ENCODE results near the gene ZDHHC21. TPM values are rescaled to one million over a fixed set of nuclear protein-coding genes. Genes with fewer than 3 reads are reported as not detected.
A peak's percentile ranks its signal among the peaks of the same experiment; 100 is the strongest.

Gene ZDHHC21
- total and polyA plus RNA-seq, 2 of the 8 experiments (the other 6 are each of a cell fraction or from before 2014, with no cell fraction given) = 1.9 to 6.0 TPM

- H3K27me3 ChIP-seq (replicated peaks in 1 of 4; ENCODE audit: control insufficient read depth in 3 of 4, extremely low read depth in 1 of 4, insufficient read depth in 3 of 4, low read length in 3 of 4) = no peaks in the 10 kb centered on the region
- H3K23me2 ChIP-seq (ENCODE audit: low read depth, low read length) = peaks cover 2% of the 10 kb centered on the region; the same call in 1 of the 2 replicates
- no peaks in the 10 kb centered on the region for H3K79me1 ChIP-seq (ENCODE audit: low read depth, low read length)
- no peak overlapping the region for H3K18ac ChIP-seq (ENCODE audit: extremely low read depth, low read length)
- ChIA-PET CTCF (ENCODE audit: partially characterized antibody) (interaction anchor here (0.7 to 1.2 kb wide), 4 partner anchors 36 to 184 kb away, joined by 3 to 4 read pairs (median 3); no protein-coding TSS in a partner anchor), POLR2A (ENCODE audit: partially characterized antibody) (no interaction called here)
- no peak overlapping the region for H3K23ac ChIP-seq (ENCODE audit: insufficient read length)
- 85% methylated on average over 1 of the region's 1 CpG; no CpG with 5 or more reads in 1 of the 2 experiments for WGBS, 2 experiments (ENCODE audit: extremely low coverage in 1 of 2, insufficient coverage in 1 of 2, insufficient read length in 1 of 2, insufficient replicate concordance in 2 of 2, low coverage in 1 of 2, low lambda C conversion rate in 2 of 2, missing lambda C conversion rate in 1 of 2)
- no peak overlapping the region for H4K91ac ChIP-seq (replicated peaks; ENCODE audit: insufficient read length, low read length)
- no peak overlapping the region for H3K14ac ChIP-seq (ENCODE audit: insufficient read length)
- no peak overlapping the region for H3K56ac ChIP-seq (replicated peaks; ENCODE audit: insufficient read length, low read depth, low read length)
- H2BK5ac ChIP-seq (ENCODE audit: low read depth, low read length) = no peak overlapping the region
- peaks cover 3 to 8% of the 10 kb centered on the region in 2 experiments; a peak in 3 of 4 replicates for H3K9me3 ChIP-seq (ENCODE audit: insufficient read depth in 2 of 2, low read depth in 1 of 2, low read length in 1 of 2)
- peak overlapping the region in 1 of 4 experiments; percentile 34; a peak in 1 of 7 replicates for H3K9ac ChIP-seq (replicated peaks in 1 of 4; ENCODE audit: extremely low read depth in 1 of 4, low read depth in 3 of 4, low read length in 3 of 4)
- H3K4me2 ChIP-seq (ENCODE audit: insufficient read depth in 1 of 2, low read depth in 2 of 2, low read length in 2 of 2) = no peak overlapping the region
- FAIRE-seq = no peak
- H3K4me3 ChIP-seq (ENCODE audit: extremely low read depth in 1 of 4, insufficient read depth in 2 of 4, low read depth in 3 of 4, low read length in 4 of 4) = no peak overlapping the region
- no peak overlapping the region for H2BK15ac ChIP-seq (ENCODE audit: low read length)
- DNase-seq (ENCODE audit: low read depth in 1 of 2, low spot score in 2 of 2) = no peak
- H2AFZ ChIP-seq (ENCODE audit: low read length) = no peak overlapping the region
- no peaks in the 10 kb centered on the region; a peak in 1 of 7 replicates for H3K4me1 ChIP-seq (replicated peaks in 1 of 4; ENCODE audit: control insufficient read depth in 3 of 4, insufficient read depth in 4 of 4, low read length in 3 of 4)
- H2BK20ac ChIP-seq (ENCODE audit: low read length) = no peak overlapping the region
- no peak overlapping the region for H2BK120ac ChIP-seq (replicated peaks; ENCODE audit: low read depth, low read length)
- no peak overlapping the region for H2AK5ac ChIP-seq (ENCODE audit: low read depth, low read length)
- H3K79me2 ChIP-seq (ENCODE audit: control insufficient read depth in 1 of 2, insufficient read depth in 2 of 2, low read length in 2 of 2) = no peaks in the 10 kb centered on the region
- peaks cover 0 to 5% (median 0%) of the 10 kb centered on the region in 4 experiments; a peak in 2 of 8 replicates for H3K36me3 ChIP-seq (ENCODE audit: control insufficient read depth in 2 of 4, insufficient read depth in 4 of 4, low read length in 3 of 4)
- no peak overlapping the region for H2BK12ac ChIP-seq (ENCODE audit: low read depth, low read length)
- H3K27ac ChIP-seq (ENCODE audit: low read depth, low read length) = no peak overlapping the region
- H4K5ac ChIP-seq (ENCODE audit: insufficient read length, low read depth, low read length) = no peak overlapping the region
- no peaks in the 10 kb centered on the region for H4K20me1 ChIP-seq (replicated peaks in 1 of 2; ENCODE audit: control insufficient read depth in 1 of 2, insufficient read depth in 2 of 2, low read length in 2 of 2)
- H4K8ac ChIP-seq (ENCODE audit: extremely low read depth, insufficient read depth, low read length) = no peak overlapping the region
- no peak overlapping the region for H3K4ac ChIP-seq (replicated peaks; ENCODE audit: insufficient read length, low read depth, low read length)
- no peak for TF ChIP-seq POLR2A (IDR thresholded peaks at IDR 0.05; ENCODE audit: control extremely low read depth in 1 of 2, low read depth in 2 of 2, low read length in 2 of 2)
- TF ChIP-seq GTF2F1 (IDR thresholded peaks at IDR 0.05; ENCODE audit: borderline replicate concordance, low read depth, low read length) = no peak
- no peak for TF ChIP-seq SAP30 (IDR thresholded peaks at IDR 0.05; ENCODE audit: insufficient read depth, insufficient replicate concordance, low read length)
- no peak for TF ChIP-seq TCF12 (IDR thresholded peaks at IDR 0.05; ENCODE audit: low read depth, low read length)
- TF ChIP-seq KDM4A (IDR thresholded peaks at IDR 0.05; ENCODE audit: low read depth, low read length, severe bottlenecking) = no peak
- TF ChIP-seq CBX8 (IDR thresholded peaks at IDR 0.05; ENCODE audit: borderline replicate concordance, low read depth, low read length) = no peak
- no peak for TF ChIP-seq EP300 (IDR thresholded peaks at IDR 0.05; ENCODE audit: borderline replicate concordance in 1 of 2, low read depth in 2 of 2, low read length in 2 of 2)
- no peak for TF ChIP-seq BCL11A (IDR thresholded peaks at IDR 0.05; ENCODE audit: low read depth in 2 of 2, low read length in 2 of 2)
- no peak for TF ChIP-seq ATF2 (IDR thresholded peaks at IDR 0.05; ENCODE audit: low read length)
- no peak for TF ChIP-seq JUN (IDR thresholded peaks at IDR 0.05; ENCODE audit: low read depth, low read length)
- no peak for TF ChIP-seq RFX5 (IDR thresholded peaks at IDR 0.05; ENCODE audit: borderline replicate concordance, low read depth, low read length)
- no peak for TF ChIP-seq CTBP2 (IDR thresholded peaks at IDR 0.05; ENCODE audit: borderline replicate concordance, insufficient read depth, insufficient read length, low read length)
Observed at GRCh38 chr9:14650596-14650995, 42.6 kb downstream of the ZDHHC21 start.
